Muscle of leg (tissue), 11 donors: ENCODE results near the gene RCOR3. TPM values are rescaled to one million over a fixed set of nuclear protein-coding genes. Genes with fewer than 3 reads are reported as not detected.

Experiments
- DNase-seq: peaks from one replicate; pipeline ENCODE4 v3.0.0; 2013
- H3K27ac ChIP-seq: one replicate; pipeline ENCODE4 v1.5.1; 2013; ENCODE audit warnings: mild to moderate bottlenecking, low read length, control low read depth
- H3K27me3 ChIP-seq: one replicate; pipeline ENCODE4 v1.6.1; 2013; ENCODE audit warnings: low read length; ENCODE audit not compliant: control insufficient read depth, insufficient read depth
- H3K36me3 ChIP-seq: one replicate; pipeline ENCODE4 v1.6.1; 2013; ENCODE audit warnings: low read length; ENCODE audit not compliant: control insufficient read depth, insufficient read depth
- H3K4me1 ChIP-seq: one replicate; pipeline ENCODE4 v1.6.1; 2013; ENCODE audit warnings: low read length; ENCODE audit not compliant: control insufficient read depth, insufficient read depth
- H3K4me3 ChIP-seq: one replicate; pipeline ENCODE4 v1.5.1; 2013; ENCODE audit warnings: low read length, control low read depth
- H3K9me3 ChIP-seq: replicated peaks from 2 replicates; pipeline ENCODE4 v1.6.1; 2013; ENCODE audit warnings: low read depth, low read length; ENCODE audit not compliant: control insufficient read depth
- WGBS: methylation state at CpG from one replicate; pipeline ENCODE4 v1.1.5; 2013; ENCODE audit warnings: missing lambda C conversion rate; ENCODE audit not compliant: insufficient coverage; 5-methylcytosine and 5-hydroxymethylcytosine counted together
- polyA plus RNA-seq, 8 donors: library from polyadenylated mRNA; unstranded; fragments of 120-200 nt; gene quantifications; one replicate each; pipeline versions ENCODE4 v1.2.1 to v1.2.3, GENCODE V29; 2013; ENCODE audit warnings: inconsistent platforms in 1 of 8, low replicate concordance in 1 of 8; ENCODE audit not compliant: insufficient read length in 8 of 8, insufficient read depth in 1 of 8
- total RNA-seq: library from RNA; stranded (reverse); fragments of 120-200 nt; gene quantifications from one replicate; pipeline ENCODE4 v1.2.4, GENCODE V29; 2013

Gene RCOR3
- total and polyA plus RNA-seq, 9 donors = 24.6 to 49.5 (median 41.3) TPM

- H3K4me1 ChIP-seq = peaks cover 14% of the 10 kb centered on the region
- no peaks in the 10 kb centered on the region for H3K36me3 ChIP-seq
- H3K27ac ChIP-seq = no peak overlapping the region
- 0% methylated on average over 3 of the region's 9 CpGs for WGBS
- no peaks in the 10 kb centered on the region for H3K27me3 ChIP-seq
- H3K9me3 ChIP-seq = no peaks in the 10 kb centered on the region
- no peak overlapping the region for H3K4me3 ChIP-seq
- peak; percentile 74 for DNase-seq
Measured at GRCh38 chr1:211323156-211324063, 64.2 kb downstream of the RCOR3 start.

GRCh38 chr1:211324992-211325775 lies 66.0 kb downstream of the RCOR3 start:
- Histone ChIP-seq H3K27me3 (no peaks in the 10 kb centered on the region), H3K27ac (no peak overlapping the region), H3K4me3 (no peak overlapping the region), H3K4me1 (peaks cover 27% of the 10 kb centered on the region), H3K36me3 (no peaks in the 10 kb centered on the region), H3K9me3 (no peaks in the 10 kb centered on the region)
- no peak for DNase-seq
- WGBS = 85% methylated on average over 2 of the region's 12 CpGs

GRCh38 chr1:211326140-211326527 lies 67.0 kb downstream of the RCOR3 start:
- WGBS = 82% methylated on average over 7 of the region's 8 CpGs
- Histone ChIP-seq H3K4me3 (peak overlapping the region; percentile 42), H3K27me3 (no peaks in the 10 kb centered on the region), H3K4me1 (peaks cover 27% of the 10 kb centered on the region), H3K9me3 (no peaks in the 10 kb centered on the region), H3K36me3 (no peaks in the 10 kb centered on the region), H3K27ac (peak overlapping the region; percentile 73)
- DNase-seq = no peak

GRCh38 chr1:211326528-211327345 lies 67.6 kb downstream of the RCOR3 start, which contains the start of gene TRAF5:
Gene TRAF5, plus strand, starts transcription at chr1:211326833. Its CDS starts 26,407 bp downstream, at chr1:211353240.
- Histone ChIP-seq H3K4me3 (peak within 1 kb of the TSS; percentile 77), H3K27ac (peak within 1 kb of the TSS; percentile 83), H3K9me3 (no peaks in the 10 kb centered on the region), H3K4me1 (peaks cover 27% of the 10 kb centered on the region), H3K27me3 (no peaks in the 10 kb centered on the region), H3K36me3 (no peaks in the 10 kb centered on the region)
- DNase-seq = peak; percentile 73
- WGBS = under 1% methylated on average over 89 of the region's 91 CpGs

GRCh38 chr1:211327346-211327921 lies 68.3 kb downstream of the RCOR3 start:
- H3K27me3 ChIP-seq = no peaks in the 10 kb centered on the region
- WGBS = 10% methylated on average over 9 of the region's 16 CpGs
- H3K36me3 ChIP-seq = no peaks in the 10 kb centered on the region
- H3K9me3 ChIP-seq = no peaks in the 10 kb centered on the region
- peak overlapping the region; percentile 77 for H3K4me3 ChIP-seq
- peak; percentile 79 for DNase-seq
- H3K27ac ChIP-seq = peak overlapping the region; percentile 83
- H3K4me1 ChIP-seq = peaks cover 34% of the 10 kb centered on the region

GRCh38 chr1:211328084-211328694 lies 69.0 kb downstream of the RCOR3 start:
- DNase-seq = no peak
- 85% methylated on average over 9 of the region's 11 CpGs for WGBS
- Histone ChIP-seq H3K9me3 (no peaks in the 10 kb centered on the region), H3K4me3 (no peak overlapping the region), H3K4me1 (peaks cover 36% of the 10 kb centered on the region), H3K36me3 (no peaks in the 10 kb centered on the region), H3K27me3 (no peaks in the 10 kb centered on the region), H3K27ac (peak overlapping the region; percentile 83)

GRCh38 chr1:211328866-211329475 lies 69.8 kb downstream of the RCOR3 start:
- DNase-seq = peak; percentile 38

GRCh38 chr1:211329764-211330201 lies 70.6 kb downstream of the RCOR3 start:
- Histone ChIP-seq H3K36me3 (no peaks in the 10 kb centered on the region), H3K9me3 (no peaks in the 10 kb centered on the region), H3K4me3 (no peak overlapping the region), H3K4me1 (peaks cover 36% of the 10 kb centered on the region), H3K27ac (no peak overlapping the region), H3K27me3 (no peaks in the 10 kb centered on the region)
- DNase-seq = no peak
- 79% methylated on average over 4 of the region's 4 CpGs for WGBS

More at GRCh38 chr1:211328866-211329475, 69.8 kb downstream of the RCOR3 start:
- WGBS = 69% methylated on average over 4 of the region's 6 CpGs
- H3K9me3 ChIP-seq = no peaks in the 10 kb centered on the region
- no peak overlapping the region for H3K27ac ChIP-seq
- H3K27me3 ChIP-seq = no peaks in the 10 kb centered on the region
- no peaks in the 10 kb centered on the region for H3K36me3 ChIP-seq
- no peak overlapping the region for H3K4me3 ChIP-seq
- peaks cover 36% of the 10 kb centered on the region for H3K4me1 ChIP-seq
